HUES48 (cell line): Measurements from ENCODE around the gene TXNL4A.

Experiments
- H3K27ac ChIP-seq: one replicate; pipeline ENCODE4 v1.7.0; 2013; ENCODE audit warnings: low read depth, low read length, inconsistent platforms
- H3K27me3 ChIP-seq: 2 replicates; pipeline ENCODE4 v1.6.1; 2013; ENCODE audit warnings: mild to moderate bottlenecking, low read length; ENCODE audit not compliant: control insufficient read depth, insufficient read depth
- H3K36me3 ChIP-seq: 2 replicates; pipeline ENCODE4 v1.6.1; 2013; ENCODE audit warnings: low read length; ENCODE audit not compliant: control insufficient read depth, insufficient read depth
- H3K4me1 ChIP-seq: 2 replicates; pipeline ENCODE4 v1.6.1; 2013; ENCODE audit warnings: mild to moderate bottlenecking, low read length; ENCODE audit not compliant: control insufficient read depth, insufficient read depth
- H3K4me3 ChIP-seq: 2 replicates; pipeline ENCODE4 v1.5.1; 2013; ENCODE audit warnings: mild to moderate bottlenecking, low read depth, low read length
- H3K9ac ChIP-seq: 2 replicates; pipeline ENCODE4 v1.6.1; 2013; ENCODE audit warnings: mild to moderate bottlenecking, low read depth, low read length, moderate library complexity
- H3K9me3 ChIP-seq: 2 replicates; pipeline ENCODE4 v1.6.1; 2013; ENCODE audit warnings: low read length; ENCODE audit not compliant: control insufficient read depth, insufficient read depth

Gene TXNL4A

DNA sequence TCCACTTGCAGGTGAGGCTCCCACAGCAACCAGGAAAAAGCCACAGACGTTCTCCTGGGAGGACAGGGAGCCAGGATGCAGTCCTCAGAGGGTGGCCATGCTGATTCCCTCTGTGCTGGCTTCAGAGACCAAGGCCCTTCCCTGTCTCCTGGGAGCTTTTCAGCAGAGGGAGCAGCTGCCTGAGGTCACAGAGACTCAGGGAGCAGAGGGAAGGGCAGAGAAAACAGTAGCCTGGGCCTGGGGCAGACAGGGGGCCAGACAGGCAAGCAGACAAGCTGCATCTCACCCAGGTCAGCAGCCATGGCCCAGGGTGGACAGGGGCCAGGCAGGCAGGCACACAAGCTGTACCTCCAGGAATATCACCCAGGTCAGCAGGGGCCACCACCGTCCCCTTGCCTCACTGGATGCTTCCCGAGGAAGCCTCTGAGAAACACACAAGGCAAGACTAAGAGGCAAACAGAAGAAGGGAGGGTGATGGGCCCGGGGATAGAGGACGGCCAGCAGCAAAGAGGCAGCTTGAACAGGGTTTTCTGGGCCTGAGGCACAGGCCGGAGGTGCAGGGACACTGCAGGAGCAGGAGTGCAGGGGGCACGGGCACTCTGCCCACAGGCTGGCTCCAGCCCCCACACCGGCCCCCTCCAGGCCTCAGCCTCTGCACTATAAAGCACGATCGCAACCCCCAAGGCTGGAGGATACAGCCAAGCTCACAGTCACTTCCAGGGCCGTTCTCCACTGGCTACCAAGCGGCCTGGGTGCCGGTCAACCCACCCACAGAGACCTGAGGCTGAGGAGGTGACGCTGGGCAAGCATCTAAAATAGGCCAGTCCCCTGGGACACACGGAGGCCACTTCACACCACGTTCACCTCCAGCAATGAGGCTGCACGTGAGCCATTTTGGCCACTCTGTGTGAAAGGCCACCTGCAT lies 43.0 kb downstream of the TXNL4A start:
- peaks cover 3% of the 10 kb centered on the region; the same call in 1 of the 2 replicates for H3K36me3 ChIP-seq
- peaks cover 10% of the 10 kb centered on the region for H3K27me3 ChIP-seq
- no peak overlapping the region for H3K9ac ChIP-seq
- H3K9me3 ChIP-seq, result no peaks in the 10 kb centered on the region
- no peaks in the 10 kb centered on the region for H3K4me1 ChIP-seq
- H3K4me3 ChIP-seq, result no peak overlapping the region
- no peak overlapping the region for H3K27ac ChIP-seq

DNA sequence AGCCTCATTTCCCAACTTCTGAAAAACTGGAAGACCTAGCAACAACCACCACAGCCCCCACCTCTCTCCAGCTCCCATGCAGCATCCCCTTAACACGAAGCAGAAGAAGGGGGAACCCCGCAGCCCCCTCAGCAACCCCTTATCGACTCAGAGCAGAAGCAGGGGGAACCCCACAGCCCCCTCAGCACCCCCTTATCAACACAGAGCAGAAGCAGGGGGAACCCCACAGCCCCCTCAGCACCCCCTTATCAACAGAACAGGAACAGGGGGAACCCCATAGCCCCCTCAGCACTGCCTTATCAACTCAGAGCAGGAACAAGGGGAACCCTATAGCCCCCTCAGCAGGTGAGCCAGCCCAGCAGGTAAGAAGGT lies 43.6 kb downstream of the TXNL4A start:
- H3K27ac ChIP-seq, result no peak overlapping the region
- no peaks in the 10 kb centered on the region for H3K9me3 ChIP-seq
- no peak overlapping the region for H3K4me3 ChIP-seq
- H3K27me3 ChIP-seq, result peaks cover 3% of the 10 kb centered on the region
- H3K9ac ChIP-seq, result no peak overlapping the region
- H3K4me1 ChIP-seq, result no peaks in the 10 kb centered on the region
- H3K36me3 ChIP-seq, result peaks cover 3% of the 10 kb centered on the region; the same call in 1 of the 2 replicates

DNA sequence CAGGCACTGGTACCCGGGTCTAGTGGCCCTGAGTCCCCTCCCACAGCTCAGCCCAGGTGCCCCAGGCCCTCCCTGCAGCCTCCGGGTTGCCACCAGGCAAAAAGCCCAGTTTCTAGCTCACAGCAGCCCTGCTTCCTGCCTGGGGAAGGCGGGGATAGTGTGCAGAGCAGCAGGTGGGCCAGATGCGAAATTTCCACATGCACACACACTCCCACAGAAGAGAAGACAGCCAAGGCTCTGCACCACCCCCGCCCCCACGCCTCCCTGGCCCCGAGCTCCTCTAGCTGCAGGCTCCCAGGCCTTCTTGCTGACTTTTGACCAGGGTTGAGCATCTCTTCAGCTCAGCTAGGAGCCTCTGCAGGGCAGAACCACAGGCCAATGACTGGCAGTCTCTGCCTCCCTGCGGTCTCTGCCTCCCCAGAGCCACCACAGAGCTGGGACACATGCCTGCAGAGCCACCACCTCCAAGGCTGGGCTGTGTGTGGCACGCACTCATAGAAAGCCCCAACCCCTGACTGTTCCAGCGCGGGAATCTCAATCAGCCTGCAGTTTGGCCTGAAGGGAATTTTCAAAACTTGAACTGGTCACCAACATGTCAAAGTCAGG lies 44.1 kb downstream of the TXNL4A start:
- peaks cover 3% of the 10 kb centered on the region; the same call in 1 of the 2 replicates for H3K36me3 ChIP-seq
- no peak overlapping the region for H3K27ac ChIP-seq
- no peaks in the 10 kb centered on the region for H3K27me3 ChIP-seq
- no peaks in the 10 kb centered on the region for H3K4me1 ChIP-seq
- no peak overlapping the region for H3K9ac ChIP-seq
- H3K4me3 ChIP-seq, result no peak overlapping the region
- no peaks in the 10 kb centered on the region for H3K9me3 ChIP-seq

DNA sequence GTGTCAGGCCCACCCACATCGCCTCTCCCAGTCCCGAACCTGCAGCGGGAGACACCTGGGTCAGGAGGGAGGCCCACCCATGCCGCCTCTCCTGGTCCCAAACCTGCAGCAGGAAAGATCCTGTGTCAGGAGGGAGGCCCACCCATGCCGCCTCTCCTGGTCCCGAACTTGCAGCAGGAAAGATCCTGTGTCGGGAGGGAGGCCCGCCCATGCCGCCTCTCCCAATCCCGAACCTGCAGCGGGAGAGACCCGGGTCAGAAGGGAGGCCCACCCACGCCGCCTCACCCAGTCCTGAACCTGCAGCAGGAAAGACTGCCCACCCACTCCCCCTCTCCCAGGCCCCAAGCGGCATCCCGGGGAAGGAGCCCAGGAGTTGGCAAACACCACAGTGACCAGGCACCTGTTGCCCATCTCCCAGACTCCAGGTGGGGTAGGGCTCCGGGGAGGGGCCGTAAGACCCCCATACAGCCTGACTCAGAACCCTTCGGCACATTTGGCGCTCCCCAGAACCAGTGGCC lies 44.7 kb downstream of the TXNL4A start:
- Histone ChIP-seq H3K9me3 (no peaks in the 10 kb centered on the region), H3K27me3 (no peaks in the 10 kb centered on the region), H3K27ac (no peak overlapping the region), H3K36me3 (peaks cover 3% of the 10 kb centered on the region; the same call in 1 of the 2 replicates), H3K9ac (no peak overlapping the region), H3K4me3 (no peak overlapping the region), H3K4me1 (no peaks in the 10 kb centered on the region)

DNA sequence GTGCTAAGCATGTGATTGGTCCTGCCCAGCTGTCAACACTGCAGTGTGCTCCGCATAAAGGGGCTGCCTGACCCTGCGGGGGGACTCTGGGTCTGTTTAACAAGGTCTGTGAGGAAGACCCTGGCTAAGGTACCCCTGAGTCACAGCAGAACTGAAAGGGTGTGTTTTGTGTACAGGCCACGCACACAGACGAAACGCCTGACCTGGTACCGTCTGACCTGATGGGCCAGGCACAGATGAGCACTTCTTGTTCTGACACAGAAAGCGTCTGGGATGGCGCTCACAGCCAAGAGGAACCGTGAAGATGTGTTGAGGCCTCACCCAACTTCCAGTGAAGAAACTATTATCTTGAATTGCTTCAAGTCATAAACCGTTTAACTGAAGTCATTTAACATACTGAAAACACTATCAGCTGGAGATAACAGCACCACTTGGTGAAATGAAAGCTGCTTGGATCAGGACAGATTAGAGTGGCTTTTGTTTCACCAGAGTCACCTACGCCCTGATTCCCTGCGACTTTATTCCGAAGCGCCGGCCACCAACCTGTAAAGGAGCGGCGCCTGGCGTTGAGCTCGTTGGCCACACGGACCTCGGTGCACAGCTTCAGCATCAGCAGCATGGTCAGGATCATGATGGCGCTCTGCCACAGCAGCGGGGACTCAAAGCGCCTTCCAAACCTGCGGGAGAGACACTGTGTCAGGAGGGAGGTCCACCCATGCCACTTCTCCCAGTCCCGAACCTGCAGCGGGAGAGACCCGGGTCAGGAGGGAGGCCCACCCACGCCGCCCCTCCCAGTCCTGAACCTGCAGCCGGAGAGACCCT lies 45.4 kb downstream of the TXNL4A start:
- Histone ChIP-seq H3K27me3 (no peaks in the 10 kb centered on the region), H3K9me3 (no peaks in the 10 kb centered on the region), H3K27ac (no peak overlapping the region), H3K36me3 (peaks cover 3% of the 10 kb centered on the region; the same call in 1 of the 2 replicates), H3K4me3 (no peak overlapping the region), H3K4me1 (no peaks in the 10 kb centered on the region), H3K9ac (no peak overlapping the region)

DNA sequence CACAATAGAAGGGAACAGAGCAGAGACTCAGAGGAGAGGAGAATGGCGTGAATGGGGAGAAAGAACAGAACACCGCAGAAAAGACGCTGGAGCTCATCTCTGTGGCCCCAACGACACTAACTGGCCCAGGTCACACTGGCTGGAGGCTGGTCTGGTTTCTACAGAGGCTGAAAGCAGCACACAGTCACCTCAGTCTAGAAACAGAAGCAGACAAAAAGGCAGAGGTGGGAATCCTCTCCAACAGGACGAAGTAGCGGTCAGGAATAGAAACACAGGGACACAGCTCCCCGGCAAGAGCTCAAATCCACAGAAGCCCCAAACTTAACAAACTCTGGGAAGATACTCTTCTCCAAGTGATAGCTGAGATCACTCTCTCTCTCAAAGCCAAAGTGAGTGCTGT lies 46.2 kb downstream of the TXNL4A start:
- H3K27ac ChIP-seq, result no peak overlapping the region
- H3K9me3 ChIP-seq, result no peaks in the 10 kb centered on the region
- no peaks in the 10 kb centered on the region for H3K27me3 ChIP-seq
- peaks cover 3% of the 10 kb centered on the region; the same call in 1 of the 2 replicates for H3K36me3 ChIP-seq
- no peak overlapping the region for H3K4me3 ChIP-seq
- H3K4me1 ChIP-seq, result no peaks in the 10 kb centered on the region
- H3K9ac ChIP-seq, result no peak overlapping the region

DNA sequence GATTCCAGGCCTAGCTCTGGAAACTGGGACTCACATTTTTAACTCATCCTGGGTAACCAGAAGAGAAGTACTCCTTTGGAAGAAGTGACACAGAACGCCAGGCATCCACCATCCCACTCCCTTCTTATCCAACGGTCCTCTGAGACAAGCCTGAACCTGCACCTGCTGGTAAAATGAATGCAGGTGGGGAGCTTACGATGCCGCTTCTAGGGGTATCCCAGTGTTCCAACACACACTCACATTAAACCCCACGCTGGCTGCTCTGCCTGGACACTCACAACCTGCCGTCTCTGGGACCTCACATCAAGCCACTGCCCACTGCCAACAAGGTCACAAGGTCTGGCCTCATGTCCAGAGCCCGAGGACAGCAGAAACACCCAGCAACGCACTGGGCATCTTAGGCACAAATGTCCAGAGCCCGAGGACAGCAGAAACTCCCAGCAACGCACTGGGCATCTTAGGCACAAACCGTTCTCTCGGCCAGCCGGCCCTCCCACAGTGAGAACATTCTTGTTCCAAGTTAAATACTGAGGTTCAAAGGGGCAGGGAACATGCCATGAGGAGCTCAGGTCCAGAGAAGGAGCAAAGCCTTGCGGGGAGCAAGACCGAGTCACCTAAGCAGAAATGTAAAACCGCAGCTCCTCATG lies 46.8 kb downstream of the TXNL4A start:
- peaks cover 3% of the 10 kb centered on the region; the same call in 1 of the 2 replicates for H3K36me3 ChIP-seq
- H3K9ac ChIP-seq, result no peak overlapping the region
- no peaks in the 10 kb centered on the region for H3K27me3 ChIP-seq
- H3K9me3 ChIP-seq, result no peaks in the 10 kb centered on the region
- no peaks in the 10 kb centered on the region for H3K4me1 ChIP-seq
- H3K4me3 ChIP-seq, result no peak overlapping the region
- no peak overlapping the region for H3K27ac ChIP-seq

DNA sequence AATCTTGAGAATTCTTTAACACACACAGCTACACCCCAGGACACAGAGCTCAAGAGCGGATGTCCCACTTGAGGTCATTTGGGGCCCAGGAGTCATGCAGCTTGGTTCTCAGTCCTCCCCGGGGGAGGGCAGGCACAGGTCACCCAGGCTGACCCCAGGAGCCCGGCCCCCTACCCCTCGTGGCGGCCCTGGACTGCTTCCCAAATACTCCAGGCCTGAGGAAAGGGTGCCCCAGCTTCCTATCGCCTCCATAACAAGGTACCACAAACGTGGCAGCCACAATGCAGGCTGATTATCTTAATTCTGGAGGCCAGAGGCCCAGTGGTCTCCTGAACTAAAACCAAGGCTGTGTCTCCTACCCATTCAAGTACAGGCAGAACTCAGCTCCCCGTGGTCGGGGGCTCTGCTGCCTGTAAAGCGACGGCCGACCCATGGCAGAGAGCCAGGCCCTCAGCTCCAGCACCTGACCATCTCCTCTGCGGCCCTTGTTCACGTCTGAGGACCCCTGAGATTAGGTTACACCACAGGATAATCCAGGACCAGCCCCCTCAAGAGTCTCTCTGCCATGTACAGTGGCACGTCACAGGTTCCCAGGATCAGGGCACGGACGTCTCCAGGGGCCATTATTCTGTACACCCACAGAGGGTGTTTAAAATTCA lies 47.4 kb downstream of the TXNL4A start:
- H3K27ac ChIP-seq, result no peak overlapping the region
- H3K9ac ChIP-seq, result no peak overlapping the region
- no peaks in the 10 kb centered on the region for H3K4me1 ChIP-seq
- no peaks in the 10 kb centered on the region for H3K27me3 ChIP-seq
- no peak overlapping the region for H3K4me3 ChIP-seq
- no peaks in the 10 kb centered on the region for H3K9me3 ChIP-seq
- peaks cover 3% of the 10 kb centered on the region; the same call in 1 of the 2 replicates for H3K36me3 ChIP-seq

DNA sequence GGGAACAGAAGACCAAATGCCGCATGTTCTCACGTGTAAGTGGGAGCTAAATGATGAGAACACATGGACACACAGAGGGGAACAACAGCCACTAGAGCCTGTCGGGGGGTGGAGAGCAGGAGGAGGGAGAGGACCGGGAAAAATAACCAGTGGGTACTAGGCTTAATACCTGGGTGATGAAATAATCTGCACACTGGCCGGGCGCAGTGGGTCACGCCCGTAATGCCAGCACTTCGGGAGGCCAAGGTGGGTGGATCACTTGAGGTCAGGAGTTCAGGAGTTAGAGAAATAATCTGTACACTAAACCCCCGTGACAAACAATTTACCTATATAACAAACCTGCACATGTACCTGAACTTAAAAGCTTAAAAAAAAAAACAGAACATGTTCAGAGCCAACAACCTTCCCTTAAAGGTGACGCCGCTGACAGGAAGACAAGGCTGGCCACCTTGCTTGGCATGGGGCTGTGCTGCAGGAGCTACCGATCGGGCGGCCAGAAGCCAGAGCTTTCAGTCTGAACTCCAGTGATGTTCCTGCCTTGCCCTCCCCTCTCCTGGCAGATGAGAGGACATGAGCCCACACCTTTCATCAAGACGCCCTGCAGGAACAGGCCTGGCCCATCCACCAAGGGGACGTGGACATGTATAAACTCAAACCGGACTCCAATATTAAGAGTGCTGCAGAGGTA lies 48.1 kb downstream of the TXNL4A start:
- peaks cover 3% of the 10 kb centered on the region; the same call in 1 of the 2 replicates for H3K36me3 ChIP-seq

More for the DNA sequence above, 48.1 kb downstream of the TXNL4A start:
- Histone ChIP-seq H3K4me1 (no peaks in the 10 kb centered on the region), H3K9me3 (no peaks in the 10 kb centered on the region), H3K27ac (no peak overlapping the region), H3K9ac (no peak overlapping the region), H3K27me3 (no peaks in the 10 kb centered on the region), H3K4me3 (no peak overlapping the region)
